ENCODE measurements around the gene GRIK2.

DNA sequence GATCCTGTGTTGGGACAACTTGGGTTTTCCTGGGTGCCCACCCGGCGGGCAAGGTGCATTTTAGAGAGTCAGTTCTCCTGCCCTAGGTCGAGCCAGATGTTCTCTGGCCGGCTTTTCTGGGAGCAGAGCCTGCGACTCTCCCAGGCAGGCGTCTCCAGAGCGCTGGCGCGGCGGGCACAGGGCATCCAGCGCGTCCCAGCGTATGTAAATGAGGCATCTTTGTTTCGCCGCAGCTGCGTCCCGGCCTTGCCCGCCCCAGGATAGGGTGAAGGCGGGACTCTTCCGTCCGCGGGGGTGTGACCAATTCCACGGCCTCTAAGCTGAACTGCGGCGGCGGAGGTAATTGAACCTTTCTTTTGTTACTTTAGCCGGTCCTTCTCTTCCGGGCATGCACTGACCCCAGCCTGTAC lies 9.1 kb downstream of the GRIK2 start:
- TF ChIP-seq, protein P1, sequence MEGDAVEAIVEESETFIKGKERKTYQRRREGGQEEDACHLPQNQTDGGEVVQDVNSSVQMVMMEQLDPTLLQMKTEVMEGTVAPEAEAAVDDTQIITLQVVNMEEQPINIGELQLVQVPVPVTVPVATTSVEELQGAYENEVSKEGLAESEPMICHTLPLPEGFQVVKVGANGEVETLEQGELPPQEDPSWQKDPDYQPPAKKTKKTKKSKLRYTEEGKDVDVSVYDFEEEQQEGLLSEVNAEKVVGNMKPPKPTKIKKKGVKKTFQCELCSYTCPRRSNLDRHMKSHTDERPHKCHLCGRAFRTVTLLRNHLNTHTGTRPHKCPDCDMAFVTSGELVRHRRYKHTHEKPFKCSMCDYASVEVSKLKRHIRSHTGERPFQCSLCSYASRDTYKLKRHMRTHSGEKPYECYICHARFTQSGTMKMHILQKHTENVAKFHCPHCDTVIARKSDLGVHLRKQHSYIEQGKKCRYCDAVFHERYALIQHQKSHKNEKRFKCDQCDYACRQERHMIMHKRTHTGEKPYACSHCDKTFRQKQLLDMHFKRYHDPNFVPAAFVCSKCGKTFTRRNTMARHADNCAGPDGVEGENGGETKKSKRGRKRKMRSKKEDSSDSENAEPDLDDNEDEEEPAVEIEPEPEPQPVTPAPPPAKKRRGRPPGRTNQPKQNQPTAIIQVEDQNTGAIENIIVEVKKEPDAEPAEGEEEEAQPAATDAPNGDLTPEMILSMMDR (conservative IDR thresholded peaks at IDR 0.05): no peak
- TF ChIP-seq EZH2 (IDR thresholded peaks at IDR 0.05; ENCODE audit: low read depth): no peak

All from PC-9 (cell line).